H1 (cell line): ENCODE measurements around the gene SOX14. TPM values are rescaled to one million over a fixed set of nuclear protein-coding genes. Genes with fewer than 3 reads are reported as not detected.

ENCODE experiments used
- CTCF ChIA-PET: fragments of 300-600 bp; sonication (Branson Sonifier 250); formaldehyde crosslinking; loops from one replicate; lab custom pipeline; 2021; ENCODE audit not compliant: partially characterized antibody; lab: Charles Lee
- POLR2A ChIA-PET: fragments of 300-600 bp; sonication (Branson Sonifier 250); formaldehyde crosslinking; loops from one replicate; lab custom pipeline; 2021; ENCODE audit warnings: inconsistent platforms; ENCODE audit not compliant: partially characterized antibody; lab: Charles Lee
- DNase-seq, 2 experiments: peaks; one replicate each; pipeline versions ENCODE4 v3.0.0 to v3.0.0-alpha.2; 2010 to 2022; ENCODE audit warnings: low spot score in 2 of 2, low read depth in 1 of 2, mixed read lengths in 1 of 2
- FAIRE-seq: peaks from 2 replicates; lab custom pipeline; 2011; peaks lifted over from hg19 to GRCh38; lab: Jason Lieb, UNC
- H2AFZ ChIP-seq: 2 replicates; pipeline ENCODE4 v1.8.1; 2012; ENCODE audit warnings: low read length, inconsistent platforms
- H2AK5ac ChIP-seq: 2 replicates; pipeline ENCODE4 v1.6.1; 2013; ENCODE audit warnings: low read depth, low read length
- H2BK120ac ChIP-seq: replicated peaks from 2 replicates; pipeline ENCODE3; 2013; ENCODE audit warnings: low read depth, low read length, inconsistent platforms
- H2BK12ac ChIP-seq: 2 replicates; pipeline ENCODE4 v1.6.1; 2013; ENCODE audit warnings: low read depth, low read length
- H2BK15ac ChIP-seq: 2 replicates; pipeline ENCODE4 v1.6.1; 2013; ENCODE audit warnings: low read length
- H2BK20ac ChIP-seq: 2 replicates; pipeline ENCODE4 v1.6.1; 2013; ENCODE audit warnings: low read length
- H2BK5ac ChIP-seq: 2 replicates; pipeline ENCODE4 v1.6.1; 2013; ENCODE audit warnings: low read depth, low read length
- H3K14ac ChIP-seq: 2 replicates; pipeline ENCODE4 v1.6.1; 2013; ENCODE audit warnings: inconsistent platforms; ENCODE audit not compliant: insufficient read length
- H3K18ac ChIP-seq: 2 replicates; pipeline ENCODE4 v1.6.1; 2013; ENCODE audit warnings: low read length; ENCODE audit errors: extremely low read depth
- H3K23ac ChIP-seq: 2 replicates; pipeline ENCODE4 v1.6.1; 2013; ENCODE audit warnings: inconsistent platforms; ENCODE audit not compliant: insufficient read length
- H3K23me2 ChIP-seq: 2 replicates; pipeline ENCODE4 v1.6.1; 2013; ENCODE audit warnings: low read depth, low read length
- H3K27ac ChIP-seq: 2 replicates; pipeline ENCODE4 v1.6.1; 2011; ENCODE audit warnings: low read depth, low read length, inconsistent platforms
- H3K27me3 ChIP-seq, 4 experiments: replicated peaks in 1 of 4; 1 replicate in 1 of 4; 2 replicates in 3 of 4; pipeline versions ENCODE4 v1.6.1 to v1.8.1; 2011 to 2013; ENCODE audit warnings: low read length in 3 of 4, mild to moderate bottlenecking in 3 of 4, inconsistent platforms in 2 of 4, mixed read lengths in 2 of 4, moderate library complexity in 1 of 4; ENCODE audit not compliant: control insufficient read depth in 3 of 4, insufficient read depth in 3 of 4; ENCODE audit errors: extremely low read depth in 1 of 4
- H3K36me3 ChIP-seq, 4 experiments: 2 replicates each; pipeline versions ENCODE4 v1.6.1 to v1.8.1; 2011 to 2013; ENCODE audit warnings: mild to moderate bottlenecking in 4 of 4, low read length in 3 of 4, moderate library complexity in 2 of 4, control low read depth in 1 of 4, inconsistent platforms in 1 of 4; ENCODE audit not compliant: insufficient read depth in 4 of 4, control insufficient read depth in 2 of 4
- H3K4ac ChIP-seq: replicated peaks from 2 replicates; pipeline ENCODE3; 2013; ENCODE audit warnings: low read length, low read depth, mixed read lengths, inconsistent platforms; ENCODE audit not compliant: insufficient read length
- H3K4me1 ChIP-seq, 4 experiments: replicated peaks in 1 of 4; 1 replicate in 1 of 4; 2 replicates in 3 of 4; pipeline versions ENCODE4 v1.6.1 to v1.8.1; 2011 to 2013; ENCODE audit warnings: low read length in 3 of 4, inconsistent platforms in 2 of 4, mixed read lengths in 1 of 4; ENCODE audit not compliant: insufficient read depth in 4 of 4, control insufficient read depth in 3 of 4
- H3K4me2 ChIP-seq, 2 experiments: 2 replicates each; pipeline versions ENCODE4 v1.6.1 to v1.8.1; 2011 to 2013; ENCODE audit warnings: low read depth in 2 of 2, low read length in 2 of 2, control low read depth in 1 of 2, inconsistent platforms in 1 of 2, mild to moderate bottlenecking in 1 of 2; ENCODE audit not compliant: insufficient read depth in 1 of 2
- H3K4me3 ChIP-seq, 4 experiments: fragments of 200-600, 300-600 bp in 1 of 4; sonication (generic), shearing (Covaris generic), sonication (Bioruptor Twin) in 1 of 4; 2 replicates each; pipeline versions ENCODE4 v1.5.1 to v1.8.1; 2011 to 2016; ENCODE audit warnings: low read length in 4 of 4, low read depth in 3 of 4, control low read depth in 2 of 4, inconsistent platforms in 2 of 4, mild to moderate bottlenecking in 2 of 4, mixed read lengths in 1 of 4, moderate library complexity in 1 of 4; ENCODE audit not compliant: insufficient read depth in 2 of 4; ENCODE audit errors: extremely low read depth in 1 of 4
- H3K56ac ChIP-seq: replicated peaks from 2 replicates; pipeline ENCODE3; 2013; ENCODE audit warnings: low read depth, mild to moderate bottlenecking, mixed read lengths, low read length, inconsistent platforms; ENCODE audit not compliant: insufficient read length
- H3K79me1 ChIP-seq: 2 replicates; pipeline ENCODE4 v1.6.1; 2013; ENCODE audit warnings: low read depth, low read length, control low read depth
- H3K79me2 ChIP-seq, 2 experiments: 2 replicates each; pipeline versions ENCODE4 v1.6.1 to v1.8.1; 2012 to 2013; ENCODE audit warnings: low read length in 2 of 2, mild to moderate bottlenecking in 2 of 2, inconsistent platforms in 1 of 2; ENCODE audit not compliant: insufficient read depth in 2 of 2, control insufficient read depth in 1 of 2
- H3K9ac ChIP-seq, 4 experiments: replicated peaks in 1 of 4; 1 replicate in 1 of 4; 2 replicates in 3 of 4; pipeline versions ENCODE4 v1.6.1 to v1.8.1; 2011 to 2013; ENCODE audit warnings: low read depth in 3 of 4, low read length in 3 of 4, control low read depth in 2 of 4, mild to moderate bottlenecking in 2 of 4, moderate library complexity in 2 of 4, inconsistent platforms in 1 of 4; ENCODE audit errors: extremely low read depth in 1 of 4
- H3K9me3 ChIP-seq, 2 experiments: 2 replicates each; pipeline versions ENCODE4 v1.6.1 to v1.8.1; 2012 to 2013; ENCODE audit warnings: mild to moderate bottlenecking in 2 of 2, moderate library complexity in 2 of 2, control low read depth in 1 of 2, inconsistent platforms in 1 of 2, low read depth in 1 of 2, low read length in 1 of 2, mixed read lengths in 1 of 2; ENCODE audit not compliant: insufficient read depth in 2 of 2
- H4K20me1 ChIP-seq, 2 experiments: replicated peaks in 1 of 2; 2 replicates each; pipeline versions ENCODE3 to v1.8.1; 2011 to 2013; ENCODE audit warnings: inconsistent platforms in 2 of 2, low read length in 2 of 2, mild to moderate bottlenecking in 1 of 2; ENCODE audit not compliant: insufficient read depth in 2 of 2, control insufficient read depth in 1 of 2
- H4K5ac ChIP-seq: 2 replicates; pipeline ENCODE4 v1.6.1; 2013; ENCODE audit warnings: low read length, low read depth, mixed read lengths, inconsistent platforms; ENCODE audit not compliant: insufficient read length
- H4K8ac ChIP-seq: 2 replicates; pipeline ENCODE4 v1.8.0; 2013; ENCODE audit warnings: mild to moderate bottlenecking, moderate library complexity, low read length, inconsistent platforms; ENCODE audit not compliant: insufficient read depth; ENCODE audit errors: extremely low read depth
- H4K91ac ChIP-seq: replicated peaks from 2 replicates; pipeline ENCODE3; 2013; ENCODE audit warnings: low read length, mixed read lengths, inconsistent platforms; ENCODE audit not compliant: insufficient read length
- BACH1 ChIP-seq: IDR thresholded peaks from 2 replicates; pipeline ENCODE4 v1.6.1; 2012; ENCODE audit warnings: low read length, improper control_type of control experiment
- BRCA1 ChIP-seq: IDR thresholded peaks from 2 replicates; pipeline ENCODE4 v1.6.1; 2012; ENCODE audit warnings: low read depth, low read length, improper control_type of control experiment
- CREB1 ChIP-seq: IDR thresholded peaks from 2 replicates; pipeline ENCODE4 v1.6.1; 2012; ENCODE audit warnings: inconsistent platforms
- E2F6 ChIP-seq: IDR thresholded peaks from 2 replicates; pipeline ENCODE4 v1.6.1; 2012; ENCODE audit warnings: inconsistent platforms
- GABPA ChIP-seq: IDR thresholded peaks from 2 replicates; pipeline ENCODE4 v1.6.1; 2011; ENCODE audit warnings: mild to moderate bottlenecking, low read length, moderate library complexity, borderline replicate concordance; ENCODE audit not compliant: insufficient read depth
- MAFK ChIP-seq: IDR thresholded peaks from 2 replicates; pipeline ENCODE4 v1.6.1; 2012; ENCODE audit warnings: low read depth, mild to moderate bottlenecking, improper control_type of control experiment, low read length
- NANOG ChIP-seq: IDR thresholded peaks from 2 replicates; pipeline ENCODE4 v1.6.1; 2011; ENCODE audit warnings: low read length, low read depth, mild to moderate bottlenecking, inconsistent platforms; ENCODE audit not compliant: insufficient read depth, poor library complexity, severe bottlenecking
- POLR2A ChIP-seq, 2 experiments: IDR thresholded peaks; 1 replicate in 1 of 2; 2 replicates in 1 of 2; pipeline ENCODE4 v1.6.1; 2011; ENCODE audit warnings: low read depth in 2 of 2, low read length in 2 of 2, mild to moderate bottlenecking in 2 of 2; ENCODE audit errors: control extremely low read depth in 1 of 2
- RFX5 ChIP-seq: IDR thresholded peaks from 2 replicates; pipeline ENCODE4 v1.6.1; 2011; ENCODE audit warnings: low read depth, low read length, improper control_type of control experiment, borderline replicate concordance
- SRF ChIP-seq: IDR thresholded peaks from 2 replicates; pipeline ENCODE4 v1.6.1; 2011; ENCODE audit warnings: mild to moderate bottlenecking, low read depth, low read length, moderate library complexity
- SUZ12 ChIP-seq: fragments of 200-600 bp; sonication (generic); IDR thresholded peaks from 2 replicates; pipeline ENCODE4 v1.6.1; 2012; ENCODE audit warnings: mild to moderate bottlenecking, inconsistent platforms, low read length, moderate library complexity, mixed read lengths
- TAF1 ChIP-seq: IDR thresholded peaks from 2 replicates; pipeline ENCODE4 v1.6.1; 2011; ENCODE audit warnings: mild to moderate bottlenecking, low read depth, low read length
- TEAD4 ChIP-seq: IDR thresholded peaks from 2 replicates; pipeline ENCODE4 v1.6.1; 2012; ENCODE audit warnings: low read depth, low read length, inconsistent platforms, mixed read lengths
- YY1 ChIP-seq: IDR thresholded peaks from 2 replicates; pipeline ENCODE4 v1.6.1; 2011; ENCODE audit warnings: low read depth, mild to moderate bottlenecking, low read length
- WGBS, 2 experiments: shearing (Covaris generic) in 1 of 2; methylation state at CpG; one replicate each; pipeline versions ENCODE4 v1.1.6 to v1.1.7; 2013 to 2015; ENCODE audit warnings: low lambda C conversion rate in 2 of 2, mixed read lengths in 2 of 2, inconsistent platforms in 1 of 2, low coverage in 1 of 2, missing lambda C conversion rate in 1 of 2; ENCODE audit not compliant: insufficient replicate concordance in 2 of 2, insufficient coverage in 1 of 2, insufficient read length in 1 of 2; ENCODE audit errors: extremely low coverage in 1 of 2, missing lambda C conversion rate in 1 of 2; 5-methylcytosine and 5-hydroxymethylcytosine counted together
- polyA plus RNA-seq, 7 experiments: library from polyadenylated mRNA; depleted of rRNA in 3 of 7; stranded (reverse) in 5 of 7; unstranded in 2 of 7; fragments of >200 nt in 5 of 7; fragments of 200-250 nt in 2 of 7; gene quantifications; 1 replicate in 5 of 7; 2 replicates in 1 of 7; 4 replicates in 1 of 7; pipeline versions ENCODE4 v1.2.1 to v1.2.3, GENCODE V29; 2011 to 2013; ENCODE audit warnings: missing spikeins in 2 of 7, mixed read lengths in 2 of 7
- total RNA-seq: library from RNA; stranded (reverse); fragmentation: NEBNext Ultra II Directional; extraction: Animal tissue kit (Norgen Biotek cat#: 25700); gene quantifications from 2 replicates; pipeline ENCODE4 v1.2.1, GENCODE V29; 2021
- TF ChIP-seq, protein P1 (sequence below): IDR thresholded peaks from 2 replicates; pipeline ENCODE4 v1.6.1; 2011; ENCODE audit warnings: low read depth, mild to moderate bottlenecking, low read length; ENCODE audit not compliant: insufficient read depth

The SOX14 gene
- total and polyA plus RNA-seq, 2 of the 8 experiments (the other 6 are each of a cell fraction or from before 2014, with no cell fraction given), result 0.03 to 0.50 TPM

DNA sequence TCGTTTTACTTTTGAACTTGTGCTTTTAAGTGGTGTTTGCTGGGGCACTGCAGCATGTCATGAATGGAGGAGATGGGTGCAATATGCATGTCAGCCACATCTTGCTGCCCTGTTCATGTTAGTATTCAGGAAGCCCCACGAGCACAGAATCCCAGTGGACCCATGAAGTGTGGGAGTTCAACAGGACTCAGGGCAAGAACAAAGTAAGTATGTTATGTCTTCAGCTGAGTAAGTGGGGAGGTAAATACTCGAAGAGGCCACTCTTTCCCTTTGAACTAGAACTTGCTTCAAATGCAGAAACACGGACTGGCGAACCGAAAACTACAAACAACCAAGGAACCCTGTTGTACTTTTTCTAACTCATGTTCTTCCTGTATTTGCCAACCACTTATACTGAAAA, 23.4 kb downstream of the SOX14 start:
- no peaks in the 10 kb centered on the region for H3K36me3 ChIP-seq
- no peak overlapping the region for H3K4me2 ChIP-seq
- H3K9ac ChIP-seq, result no peak overlapping the region
- H3K9me3 ChIP-seq, result no peaks in the 10 kb centered on the region
- no peaks in the 10 kb centered on the region for H3K23me2 ChIP-seq
- no peak overlapping the region for H3K56ac ChIP-seq
- H2BK12ac ChIP-seq, result no peak overlapping the region
- H3K23ac ChIP-seq, result no peak overlapping the region
- peaks cover 0 to 3% (median 0%) of the 10 kb centered on the region in 4 experiments; a peak in 1 of 7 replicates for H3K4me1 ChIP-seq
- H4K5ac ChIP-seq, result no peak overlapping the region
- DNase-seq (no peak), FAIRE-seq (no peak)
- POLR2A ChIA-PET, result no interaction called here
- no peak overlapping the region for H2BK5ac ChIP-seq
- no peak overlapping the region for H2AK5ac ChIP-seq
- no peak overlapping the region for H3K14ac ChIP-seq
- H2BK120ac ChIP-seq, result no peak overlapping the region
- H2BK15ac ChIP-seq, result no peak overlapping the region
- 84% methylated on average over 6 of the region's 6 CpGs; no CpG with 5 or more reads in 1 of the 2 experiments for WGBS, 2 experiments
- H2BK20ac ChIP-seq, result no peak overlapping the region
- peaks cover 0 to 6% (median 0%) of the 10 kb centered on the region in 4 experiments; a peak in 2 of 7 replicates for H3K27me3 ChIP-seq
- no peak overlapping the region for H3K4ac ChIP-seq
- H3K79me2 ChIP-seq, result no peaks in the 10 kb centered on the region
- no peak overlapping the region for H4K8ac ChIP-seq
- H2AFZ ChIP-seq, result no peak overlapping the region
- H4K91ac ChIP-seq, result no peak overlapping the region
- H3K18ac ChIP-seq, result no peak overlapping the region
- no peaks in the 10 kb centered on the region for H3K79me1 ChIP-seq
- no peak overlapping the region for H3K27ac ChIP-seq
- no peak overlapping the region for H3K4me3 ChIP-seq
- H4K20me1 ChIP-seq, result no peaks in the 10 kb centered on the region
- CTCF ChIA-PET, result interaction anchor here (1.0 kb wide), 1 partner anchor 78 kb away, joined by 4 read pairs; no protein-coding TSS in a partner anchor
- TF ChIP-seq BRCA1 (no peak), CREB1 (no peak), BACH1 (no peak), TAF1 (no peak), YY1 (no peak), E2F6 (no peak), GABPA (no peak), POLR2A (IDR thresholded peaks at IDR 0.05; ENCODE audit: control extremely low read depth in 1 of 2, low read depth in 2 of 2, low read length in 2 of 2) (no peak), RFX5 (no peak), SUZ12 (no peak), NANOG (no peak), TEAD4 (no peak), MAFK (no peak), SRF (no peak)
- TF ChIP-seq, protein P1, sequence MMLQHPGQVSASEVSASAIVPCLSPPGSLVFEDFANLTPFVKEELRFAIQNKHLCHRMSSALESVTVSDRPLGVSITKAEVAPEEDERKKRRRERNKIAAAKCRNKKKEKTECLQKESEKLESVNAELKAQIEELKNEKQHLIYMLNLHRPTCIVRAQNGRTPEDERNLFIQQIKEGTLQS, result no peak
